ENCODE measurements around the gene POLR1E.
"Not testable (repeated sequence)": the region's sequence is repeated elsewhere in the genome, so short reads cannot be mapped to it uniquely, and the experiment has no call there.

Gene POLR1E

GRCh38 chr9:37465249-37466036, 20.3 kb upstream of the POLR1E start, which contains the start of gene ZBTB5:
Gene ZBTB5 (minus strand): TSS chr9:37465450. CDS start chr9:37442551, 22,899 bp downstream.
- DNase-seq (ENCODE audit: low read depth in 3 of 3) = peak; percentile 98 to 99 (median 98)

GRCh38 chr9:37466037-37466709, 19.6 kb upstream of the POLR1E start:
- peak in 2 of 3 experiments; percentile 2 to 33 for DNase-seq (ENCODE audit: low read depth in 3 of 3)

- DNase-seq (ENCODE audit: low read depth in 3 of 3) = not testable (repeated sequence)
Measured at GRCh38 chr9:37467530-37467929, 18.2 kb upstream of the POLR1E start.

- DNase-seq (ENCODE audit: low read depth in 3 of 3) = no peak
Measured at GRCh38 chr9:37468620-37469019, 17.1 kb upstream of the POLR1E start.

- DNase-seq (ENCODE audit: low read depth in 3 of 3) = no peak
Measured at GRCh38 chr9:37471942-37472684, 13.6 kb upstream of the POLR1E start.

- DNase-seq (ENCODE audit: low read depth in 3 of 3) = not testable (repeated sequence)
Measured at GRCh38 chr9:37473982-37474381, 11.8 kb upstream of the POLR1E start.

- no peak for DNase-seq (ENCODE audit: low read depth in 3 of 3)
Measured at GRCh38 chr9:37474438-37474837, 11.3 kb upstream of the POLR1E start.

GRCh38 chr9:37476930-37477329, 8.8 kb upstream of the POLR1E start:
- DNase-seq (ENCODE audit: low read depth in 3 of 3) = no peak

GRCh38 chr9:37477443-37477842, 8.3 kb upstream of the POLR1E start:
- DNase-seq (ENCODE audit: low read depth in 3 of 3) = not testable (repeated sequence)

GRCh38 chr9:37477987-37478619, 7.6 kb upstream of the POLR1E start:
- DNase-seq (ENCODE audit: low read depth in 3 of 3) = not testable (repeated sequence)

- no peak for DNase-seq (ENCODE audit: low read depth in 3 of 3)
Measured at GRCh38 chr9:37480759-37481158, 5.0 kb upstream of the POLR1E start.

- DNase-seq (ENCODE audit: low read depth in 3 of 3) = no peak
Measured at GRCh38 chr9:37486256-37486615, 488 bp downstream of the POLR1E start.

- DNase-seq (ENCODE audit: low read depth in 3 of 3) = no peak
Measured at GRCh38 chr9:37486616-37487548, 1.1 kb downstream of the POLR1E start.

- no peak for DNase-seq (ENCODE audit: low read depth in 3 of 3)
Measured at GRCh38 chr9:37491939-37492338, 6.2 kb downstream of the POLR1E start.

GRCh38 chr9:37495571-37495970, 9.8 kb downstream of the POLR1E start:
- no peak for DNase-seq (ENCODE audit: low read depth in 3 of 3)

GRCh38 chr9:37496020-37496419, 10.3 kb downstream of the POLR1E start:
- no peak for DNase-seq (ENCODE audit: low read depth in 3 of 3)

- DNase-seq (ENCODE audit: low read depth in 3 of 3) = no peak
Measured at GRCh38 chr9:37497320-37497719, 11.6 kb downstream of the POLR1E start.

GRCh38 chr9:37498457-37498856, 12.7 kb downstream of the POLR1E start:
- DNase-seq (ENCODE audit: low read depth in 3 of 3) = no peak

GRCh38 chr9:37499297-37499696, 13.5 kb downstream of the POLR1E start:
- no peak for DNase-seq (ENCODE audit: low read depth in 3 of 3)

- DNase-seq (ENCODE audit: low read depth in 3 of 3) = no peak
Measured at GRCh38 chr9:37501957-37502596, 16.3 kb downstream of the POLR1E start.
